Measurements from ENCODE around the gene ADCY6. TPM values are rescaled to one million over a fixed set of nuclear protein-coding genes. Genes with fewer than 3 reads are reported as not detected.

ADCY6 gene
- total RNA-seq, 1 donor from 2014 or later, result 17.4 TPM

- no peak for DNase-seq
- H3K4me3 Mint-ChIP-seq (ENCODE audit: unreplicated experiment), result no peak overlapping the region
These were observed 30.2 kb downstream of the ADCY6 start for GRCh38 chr12:48758737-48759136.

GRCh38 chr12:48758186-48758585 lies 30.7 kb downstream of the ADCY6 start:
- H3K27ac Mint-ChIP-seq (ENCODE audit: unreplicated experiment), result no peak overlapping the region
- TF ChIP-seq CTCF (IDR thresholded peaks at IDR 0.05; ENCODE audit: partially characterized antibody, unreplicated experiment), result no peak
- H3K27me3 Mint-ChIP-seq (ENCODE audit: unreplicated experiment), result no peaks in the 10 kb centered on the region
- no peak for DNase-seq
- H3K4me3 Mint-ChIP-seq (ENCODE audit: unreplicated experiment), result no peak overlapping the region
- no peaks in the 10 kb centered on the region for H3K36me3 Mint-ChIP-seq (ENCODE audit: unreplicated experiment)
- peaks cover 2% of the 10 kb centered on the region for H3K4me1 Mint-ChIP-seq (ENCODE audit: low read depth, unreplicated experiment)
- peaks cover 2% of the 10 kb centered on the region for H3K9me3 Mint-ChIP-seq (ENCODE audit: unreplicated experiment)

More at GRCh38 chr12:48758737-48759136, 30.2 kb downstream of the ADCY6 start:
- TF ChIP-seq CTCF (IDR thresholded peaks at IDR 0.05; ENCODE audit: partially characterized antibody, unreplicated experiment), result no peak
- Mint-ChIP-seq H3K27me3 (ENCODE audit: unreplicated experiment) (no peaks in the 10 kb centered on the region), H3K9me3 (ENCODE audit: unreplicated experiment) (peaks cover 2% of the 10 kb centered on the region), H3K36me3 (ENCODE audit: unreplicated experiment) (no peaks in the 10 kb centered on the region), H3K4me1 (ENCODE audit: low read depth, unreplicated experiment) (no peaks in the 10 kb centered on the region), H3K27ac (ENCODE audit: unreplicated experiment) (no peak overlapping the region)

GRCh38 chr12:48750769-48751356 lies 38.0 kb downstream of the ADCY6 start:
- DNase-seq, result no peak
- H3K9me3 Mint-ChIP-seq (ENCODE audit: unreplicated experiment), result no peaks in the 10 kb centered on the region
- no peaks in the 10 kb centered on the region for H3K36me3 Mint-ChIP-seq (ENCODE audit: unreplicated experiment)
- peaks cover 3% of the 10 kb centered on the region for H3K4me1 Mint-ChIP-seq (ENCODE audit: low read depth, unreplicated experiment)
- H3K27me3 Mint-ChIP-seq (ENCODE audit: unreplicated experiment), result no peaks in the 10 kb centered on the region
- H3K4me3 Mint-ChIP-seq (ENCODE audit: unreplicated experiment), result no peak overlapping the region
- no peak for TF ChIP-seq CTCF (IDR thresholded peaks at IDR 0.05; ENCODE audit: partially characterized antibody, unreplicated experiment)
- H3K27ac Mint-ChIP-seq (ENCODE audit: unreplicated experiment), result no peak overlapping the region

GRCh38 chr12:48750215-48750614 lies 38.7 kb downstream of the ADCY6 start:
- no peak overlapping the region for H3K4me3 Mint-ChIP-seq (ENCODE audit: unreplicated experiment)
- no peaks in the 10 kb centered on the region for H3K36me3 Mint-ChIP-seq (ENCODE audit: unreplicated experiment)
- no peak for TF ChIP-seq CTCF (IDR thresholded peaks at IDR 0.05; ENCODE audit: partially characterized antibody, unreplicated experiment)
- H3K4me1 Mint-ChIP-seq (ENCODE audit: low read depth, unreplicated experiment), result peaks cover 3% of the 10 kb centered on the region
- no peaks in the 10 kb centered on the region for H3K9me3 Mint-ChIP-seq (ENCODE audit: unreplicated experiment)
- H3K27ac Mint-ChIP-seq (ENCODE audit: unreplicated experiment), result no peak overlapping the region
- H3K27me3 Mint-ChIP-seq (ENCODE audit: unreplicated experiment), result no peaks in the 10 kb centered on the region
- no peak for DNase-seq

- no peaks in the 10 kb centered on the region for H3K4me1 Mint-ChIP-seq (ENCODE audit: low read depth, unreplicated experiment)
- DNase-seq, result no peak
- H3K9me3 Mint-ChIP-seq (ENCODE audit: unreplicated experiment), result peaks cover 2% of the 10 kb centered on the region
- no peaks in the 10 kb centered on the region for H3K27me3 Mint-ChIP-seq (ENCODE audit: unreplicated experiment)
- no peaks in the 10 kb centered on the region for H3K36me3 Mint-ChIP-seq (ENCODE audit: unreplicated experiment)
- no peak overlapping the region for H3K4me3 Mint-ChIP-seq (ENCODE audit: unreplicated experiment)
- H3K27ac Mint-ChIP-seq (ENCODE audit: unreplicated experiment), result no peak overlapping the region
- TF ChIP-seq CTCF (IDR thresholded peaks at IDR 0.05; ENCODE audit: partially characterized antibody, unreplicated experiment), result no peak
These were observed 44.5 kb downstream of the ADCY6 start for GRCh38 chr12:48744251-48745008.
